Liver (tissue), 3 donors: Measurements from ENCODE around the gene DNTTIP2.

Experiments used
- EGR1 ChIP-seq, 2 donors: IDR thresholded peaks; 2 replicates each; pipeline ENCODE4 v1.6.1; 2016 to 2018; ENCODE audit warnings: antibody characterized with exemption in 2 of 2, low read depth in 2 of 2
- FOXA1 ChIP-seq: IDR thresholded peaks from 2 replicates; pipeline ENCODE4 v1.6.1; 2016; ENCODE audit warnings: antibody characterized with exemption
- JUND ChIP-seq, 2 donors: IDR thresholded peaks; 2 replicates each; pipeline ENCODE4 v1.6.1; 2016; ENCODE audit warnings: antibody characterized with exemption in 2 of 2
- MAX ChIP-seq: IDR thresholded peaks from 2 replicates; pipeline ENCODE4 v1.6.1; 2016; ENCODE audit warnings: antibody characterized with exemption
- RAD21 ChIP-seq, 2 donors: IDR thresholded peaks; 2 replicates each; pipeline ENCODE4 v1.6.1; 2016; ENCODE audit warnings: antibody characterized with exemption in 2 of 2, mild to moderate bottlenecking in 2 of 2
- REST ChIP-seq: IDR thresholded peaks from 2 replicates; pipeline ENCODE4 v1.6.1; 2016; ENCODE audit warnings: antibody characterized with exemption, mild to moderate bottlenecking
- RXRA ChIP-seq, 2 donors: IDR thresholded peaks; 2 replicates each; pipeline ENCODE4 v1.6.1; 2017 to 2018; ENCODE audit warnings: antibody characterized with exemption in 2 of 2, mild to moderate bottlenecking in 1 of 2
- SP1 ChIP-seq: IDR thresholded peaks from 2 replicates; pipeline ENCODE4 v1.6.1; 2018; ENCODE audit warnings: antibody characterized with exemption, mild to moderate bottlenecking
- YY1 ChIP-seq: IDR thresholded peaks from 2 replicates; pipeline ENCODE4 v1.6.1; 2016; ENCODE audit warnings: antibody characterized with exemption, mild to moderate bottlenecking
- ZBTB33 ChIP-seq: IDR thresholded peaks from 2 replicates; pipeline ENCODE4 v1.6.1; 2016; ENCODE audit warnings: antibody characterized with exemption
- TF ChIP-seq, protein P1 (sequence below): fragments of 150-350 bp; IDR thresholded peaks from 2 replicates; pipeline ENCODE4 v1.5.1; 2017; ENCODE audit warnings: improper control_type of control experiment, low read depth, low read length; ENCODE audit not compliant: missing input control
- TF ChIP-seq, protein P2 (sequence below): IDR thresholded peaks from 2 replicates; pipeline ENCODE4 v1.6.1; 2016; ENCODE audit warnings: antibody characterized with exemption
- donor health status: healthy.
- donor health status: healthy.

- TF ChIP-seq, protein P1, sequence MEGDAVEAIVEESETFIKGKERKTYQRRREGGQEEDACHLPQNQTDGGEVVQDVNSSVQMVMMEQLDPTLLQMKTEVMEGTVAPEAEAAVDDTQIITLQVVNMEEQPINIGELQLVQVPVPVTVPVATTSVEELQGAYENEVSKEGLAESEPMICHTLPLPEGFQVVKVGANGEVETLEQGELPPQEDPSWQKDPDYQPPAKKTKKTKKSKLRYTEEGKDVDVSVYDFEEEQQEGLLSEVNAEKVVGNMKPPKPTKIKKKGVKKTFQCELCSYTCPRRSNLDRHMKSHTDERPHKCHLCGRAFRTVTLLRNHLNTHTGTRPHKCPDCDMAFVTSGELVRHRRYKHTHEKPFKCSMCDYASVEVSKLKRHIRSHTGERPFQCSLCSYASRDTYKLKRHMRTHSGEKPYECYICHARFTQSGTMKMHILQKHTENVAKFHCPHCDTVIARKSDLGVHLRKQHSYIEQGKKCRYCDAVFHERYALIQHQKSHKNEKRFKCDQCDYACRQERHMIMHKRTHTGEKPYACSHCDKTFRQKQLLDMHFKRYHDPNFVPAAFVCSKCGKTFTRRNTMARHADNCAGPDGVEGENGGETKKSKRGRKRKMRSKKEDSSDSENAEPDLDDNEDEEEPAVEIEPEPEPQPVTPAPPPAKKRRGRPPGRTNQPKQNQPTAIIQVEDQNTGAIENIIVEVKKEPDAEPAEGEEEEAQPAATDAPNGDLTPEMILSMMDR: no peak
- peak in 1 of 2 donors; percentile 10 for TF ChIP-seq EGR1 (IDR thresholded peaks at IDR 0.05; ENCODE audit: low read depth in 2 of 2)
- TF ChIP-seq JUND (IDR thresholded peaks at IDR 0.05): no peak
- TF ChIP-seq FOXA1: no peak
- no peak for TF ChIP-seq MAX
- no peak for TF ChIP-seq ZBTB33
- TF ChIP-seq REST: no peak
- TF ChIP-seq, protein P2, sequence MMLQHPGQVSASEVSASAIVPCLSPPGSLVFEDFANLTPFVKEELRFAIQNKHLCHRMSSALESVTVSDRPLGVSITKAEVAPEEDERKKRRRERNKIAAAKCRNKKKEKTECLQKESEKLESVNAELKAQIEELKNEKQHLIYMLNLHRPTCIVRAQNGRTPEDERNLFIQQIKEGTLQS: no peak
- peak; percentile 25 to 54 for TF ChIP-seq RAD21 (IDR thresholded peaks at IDR 0.05)
- no peak for TF ChIP-seq YY1
- peak; percentile 21 to 22 for TF ChIP-seq RXRA (IDR thresholded peaks at IDR 0.05)
- TF ChIP-seq SP1: peak; percentile 52
Observed at GRCh38 chr1:93816970-93817678, 61.9 kb downstream of the DNTTIP2 start.
